Peyer's patch (tissue), 4 donors: ENCODE measurements around the gene PCYT1A.

Source experiments
- POLR2A ChIP-seq, 2 donors: fragments of 450-650 bp; IDR thresholded peaks; one replicate each; pipeline ENCODE4 v1.5.1; 2017; ENCODE audit warnings: antibody characterized with exemption in 2 of 2, mild to moderate bottlenecking in 2 of 2, moderate library complexity in 2 of 2
- TF ChIP-seq, protein P1 (sequence below), 6 experiments: fragments of 450-650 bp in 4 of 6; fragments of 200-600 bp in 2 of 6; sonication (generic) in 1 of 6; IDR thresholded peaks; one replicate each; pipeline ENCODE4 v1.5.1; 2017 to 2019; ENCODE audit warnings: antibody characterized with exemption in 6 of 6, mild to moderate bottlenecking in 3 of 6, moderate library complexity in 1 of 6

DNA sequence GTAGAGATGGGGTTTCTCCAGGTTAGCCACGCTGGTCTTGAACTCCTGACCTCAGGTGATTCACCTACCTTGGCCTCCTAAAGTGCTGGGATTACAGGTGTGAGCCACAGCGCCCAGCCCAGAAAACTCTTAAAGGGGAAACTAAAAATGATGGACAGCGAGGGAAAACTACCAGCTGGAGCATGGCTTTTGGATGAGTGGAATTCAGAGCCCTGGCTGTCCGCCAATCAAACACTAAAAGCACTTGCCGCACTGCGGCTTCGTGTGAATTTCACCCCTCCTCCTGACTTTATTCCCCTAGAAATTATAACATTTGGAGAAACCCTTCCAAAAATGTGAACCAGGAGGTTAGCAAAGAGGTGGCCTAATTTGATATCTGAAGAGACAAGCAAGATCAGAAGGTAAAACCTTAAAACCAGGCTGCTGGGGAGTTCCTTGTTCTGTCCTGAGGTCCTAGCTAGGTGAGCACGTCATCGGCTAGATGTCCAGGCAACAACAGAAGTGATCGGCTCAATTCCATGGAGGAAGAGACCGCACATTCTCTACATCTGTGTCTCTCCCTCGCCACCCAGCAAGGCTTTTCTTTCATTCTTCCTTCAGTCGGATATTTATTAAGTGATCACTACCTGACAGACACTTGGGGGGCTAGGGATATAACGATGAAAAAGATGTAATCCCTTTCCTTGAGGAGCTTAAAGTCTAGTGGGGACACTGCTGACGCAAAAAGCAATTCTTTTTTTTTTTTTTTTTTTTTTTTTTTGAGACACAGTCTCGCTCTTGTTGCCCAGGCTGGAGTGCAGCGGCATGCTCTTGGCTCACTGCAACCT lies 49.0 kb upstream of the PCYT1A start:
- TF ChIP-seq, protein P1, sequence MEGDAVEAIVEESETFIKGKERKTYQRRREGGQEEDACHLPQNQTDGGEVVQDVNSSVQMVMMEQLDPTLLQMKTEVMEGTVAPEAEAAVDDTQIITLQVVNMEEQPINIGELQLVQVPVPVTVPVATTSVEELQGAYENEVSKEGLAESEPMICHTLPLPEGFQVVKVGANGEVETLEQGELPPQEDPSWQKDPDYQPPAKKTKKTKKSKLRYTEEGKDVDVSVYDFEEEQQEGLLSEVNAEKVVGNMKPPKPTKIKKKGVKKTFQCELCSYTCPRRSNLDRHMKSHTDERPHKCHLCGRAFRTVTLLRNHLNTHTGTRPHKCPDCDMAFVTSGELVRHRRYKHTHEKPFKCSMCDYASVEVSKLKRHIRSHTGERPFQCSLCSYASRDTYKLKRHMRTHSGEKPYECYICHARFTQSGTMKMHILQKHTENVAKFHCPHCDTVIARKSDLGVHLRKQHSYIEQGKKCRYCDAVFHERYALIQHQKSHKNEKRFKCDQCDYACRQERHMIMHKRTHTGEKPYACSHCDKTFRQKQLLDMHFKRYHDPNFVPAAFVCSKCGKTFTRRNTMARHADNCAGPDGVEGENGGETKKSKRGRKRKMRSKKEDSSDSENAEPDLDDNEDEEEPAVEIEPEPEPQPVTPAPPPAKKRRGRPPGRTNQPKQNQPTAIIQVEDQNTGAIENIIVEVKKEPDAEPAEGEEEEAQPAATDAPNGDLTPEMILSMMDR (IDR thresholded peaks at IDR 0.05) = no peak
- no peak for TF ChIP-seq POLR2A (IDR thresholded peaks at IDR 0.05)
